OCI-LY3 (cell line): ENCODE measurements around the gene PBX2.

Source experiments
- H2AFZ ChIP-seq: fragments of 200-600, 300-600 bp; shearing (Covaris generic); 2 replicates; pipeline ENCODE4 v1.6.0; 2014; ENCODE audit warnings: antibody characterized with exemption, low read depth, low read length
- H3K27ac ChIP-seq: fragments of 200-600, 300-600 bp; sonication (generic); 2 replicates; pipeline ENCODE4 v1.5.1; 2014; ENCODE audit warnings: mild to moderate bottlenecking, low read length, moderate library complexity, mixed read lengths
- H3K27me3 ChIP-seq: fragments of 200-600, 300-600 bp; sonication (generic); 2 replicates; pipeline ENCODE4 v1.6.1; 2014; ENCODE audit warnings: low read depth, low read length, mixed read lengths
- H3K36me3 ChIP-seq: fragments of 200-600, 300-600 bp; sonication (generic); replicated peaks from 2 replicates; pipeline ENCODE3; 2014; ENCODE audit warnings: low read depth, low read length, mixed read lengths
- H3K4me1 ChIP-seq: fragments of 300-600, 200-600 bp; sonication (generic); 2 replicates; pipeline ENCODE4 v1.6.1; 2014; ENCODE audit warnings: low read length, mixed read lengths
- H3K4me2 ChIP-seq: fragments of 200-600, 300-600 bp; sonication (generic); 2 replicates; pipeline ENCODE4 v1.6.1; 2014; ENCODE audit warnings: low read length, mixed read lengths
- H3K4me3 ChIP-seq: fragments of 300-600, 200-600 bp; sonication (generic); 2 replicates; pipeline ENCODE4 v1.5.1; 2014; ENCODE audit warnings: antibody characterized with exemption, mild to moderate bottlenecking, low read length, moderate library complexity
- H3K79me2 ChIP-seq: fragments of 300-600, 200-600 bp; shearing (Covaris generic); 2 replicates; pipeline ENCODE4 v1.6.1; 2014; ENCODE audit warnings: mild to moderate bottlenecking, low read length, mixed read lengths
- H3K9ac ChIP-seq: fragments of 300-600, 200-600 bp; shearing (Covaris generic); 2 replicates; pipeline ENCODE4 v1.6.0; 2014; ENCODE audit warnings: mild to moderate bottlenecking, low read length, moderate library complexity
- H3K9me3 ChIP-seq: fragments of 200-600, 300-600 bp; shearing (Covaris generic); 2 replicates; pipeline ENCODE4 v1.6.1; 2014; ENCODE audit warnings: low read length, mixed read lengths; ENCODE audit not compliant: insufficient read depth
- H4K20me1 ChIP-seq: fragments of 200-600, 300-600 bp; sonication (generic); 2 replicates; pipeline ENCODE4 v1.6.1; 2016; ENCODE audit warnings: low read length, mixed read lengths; ENCODE audit not compliant: insufficient read depth
- EZH2phosphoT487 ChIP-seq: fragments of 200-600 bp; shearing (Covaris generic); IDR thresholded peaks from 2 replicates; pipeline ENCODE4 v1.6.1; 2018; ENCODE audit warnings: antibody characterized with exemption, mixed run types, low read depth
- TF ChIP-seq, protein P1 (sequence below): fragments of 200-600, 300-600 bp; sonication (generic); IDR thresholded peaks from 2 replicates; pipeline ENCODE4 v1.5.1; 2014; ENCODE audit warnings: antibody characterized with exemption, low read length, low read depth

PBX2 gene

DNA sequence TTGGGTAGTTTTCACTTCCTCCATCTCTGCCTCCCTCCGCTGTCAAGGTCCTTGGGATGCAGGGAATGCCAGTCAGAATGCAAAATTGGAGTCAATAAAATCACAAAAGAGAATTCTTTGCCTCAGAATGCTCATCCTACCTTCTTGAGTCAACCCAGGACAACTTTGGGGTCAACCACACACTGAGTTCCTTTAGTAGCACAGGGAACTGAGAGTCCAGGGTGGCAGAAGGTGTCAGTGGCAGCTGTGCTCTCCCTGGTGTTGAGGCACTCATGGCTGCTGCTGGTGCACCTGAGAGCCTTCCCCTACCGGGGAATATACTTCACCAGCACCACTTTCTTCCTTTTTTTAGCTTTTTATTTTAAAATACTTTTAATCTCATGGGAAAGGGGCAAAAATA lies 34.7 kb upstream of the PBX2 start:
- Histone ChIP-seq H4K20me1 (no peaks in the 10 kb centered on the region), H3K27me3 (no peaks in the 10 kb centered on the region), H3K4me3 (peak overlapping the region; percentile 74), H3K27ac (peak overlapping the region; percentile 89), H3K9me3 (no peaks in the 10 kb centered on the region), H3K36me3 (peaks cover 2% of the 10 kb centered on the region), H2AFZ (no peak overlapping the region), H3K9ac (peak overlapping the region; percentile 72; the same call in 1 of the 2 replicates), H3K79me2 (no peaks in the 10 kb centered on the region), H3K4me2 (peak overlapping the region; percentile 82), H3K4me1 (peaks cover 66% of the 10 kb centered on the region)
- TF ChIP-seq, protein P1, sequence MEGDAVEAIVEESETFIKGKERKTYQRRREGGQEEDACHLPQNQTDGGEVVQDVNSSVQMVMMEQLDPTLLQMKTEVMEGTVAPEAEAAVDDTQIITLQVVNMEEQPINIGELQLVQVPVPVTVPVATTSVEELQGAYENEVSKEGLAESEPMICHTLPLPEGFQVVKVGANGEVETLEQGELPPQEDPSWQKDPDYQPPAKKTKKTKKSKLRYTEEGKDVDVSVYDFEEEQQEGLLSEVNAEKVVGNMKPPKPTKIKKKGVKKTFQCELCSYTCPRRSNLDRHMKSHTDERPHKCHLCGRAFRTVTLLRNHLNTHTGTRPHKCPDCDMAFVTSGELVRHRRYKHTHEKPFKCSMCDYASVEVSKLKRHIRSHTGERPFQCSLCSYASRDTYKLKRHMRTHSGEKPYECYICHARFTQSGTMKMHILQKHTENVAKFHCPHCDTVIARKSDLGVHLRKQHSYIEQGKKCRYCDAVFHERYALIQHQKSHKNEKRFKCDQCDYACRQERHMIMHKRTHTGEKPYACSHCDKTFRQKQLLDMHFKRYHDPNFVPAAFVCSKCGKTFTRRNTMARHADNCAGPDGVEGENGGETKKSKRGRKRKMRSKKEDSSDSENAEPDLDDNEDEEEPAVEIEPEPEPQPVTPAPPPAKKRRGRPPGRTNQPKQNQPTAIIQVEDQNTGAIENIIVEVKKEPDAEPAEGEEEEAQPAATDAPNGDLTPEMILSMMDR: no peak
- TF ChIP-seq EZH2phosphoT487: no peak

DNA sequence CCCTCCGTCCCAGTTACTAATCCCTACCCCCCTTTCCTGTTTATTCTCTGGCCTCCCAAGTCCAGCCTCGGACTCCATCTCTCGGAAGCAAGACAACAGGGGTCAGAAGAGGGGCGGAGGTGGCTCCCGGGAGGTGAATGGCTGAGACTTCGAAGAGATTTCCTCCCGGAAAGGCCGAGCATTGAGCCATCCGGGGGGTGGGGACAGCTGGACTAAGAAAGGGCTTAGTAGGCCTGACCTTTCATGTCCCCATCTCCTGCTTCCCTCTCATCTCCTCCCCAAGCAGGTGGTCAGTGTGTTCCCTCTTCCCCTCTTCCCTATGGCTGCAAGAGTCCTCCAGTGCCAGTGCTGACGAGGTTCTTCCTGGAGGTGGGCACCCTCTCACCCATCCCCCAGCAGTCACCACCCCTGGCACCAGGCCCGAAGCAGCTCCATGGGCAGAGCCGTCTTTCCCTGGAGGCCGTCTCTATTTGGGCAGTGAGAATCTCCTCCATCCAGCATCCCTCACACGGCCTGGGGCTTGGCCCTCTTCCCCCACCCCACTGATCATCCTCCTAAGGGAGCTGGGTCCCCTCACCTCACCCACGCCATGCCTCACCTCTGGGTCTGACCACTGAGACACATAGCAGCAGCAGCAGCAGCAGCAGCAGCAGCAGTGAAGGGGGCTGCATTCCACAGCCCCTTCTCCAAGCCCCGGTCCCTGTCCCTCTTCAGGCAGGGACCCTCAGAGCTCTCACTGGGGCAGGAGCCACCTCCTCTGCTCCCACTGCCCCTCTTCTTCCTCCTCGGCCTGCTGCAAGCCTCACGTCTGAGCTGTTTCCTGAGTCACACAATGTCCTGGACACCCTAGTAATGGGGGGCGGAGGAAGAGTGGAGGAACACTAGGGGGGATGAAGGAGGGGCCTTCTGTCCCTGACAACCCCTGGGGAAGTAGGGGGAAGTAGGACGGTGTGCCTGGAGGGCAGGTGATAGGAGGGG lies 33.5 kb upstream of the PBX2 start, which contains the start of gene NOTCH4:
Gene NOTCH4, minus strand, starts transcription at position 810 of the 978 bp plus-strand sequence. Its CDS starts 139 bp downstream, at position 671.
- H4K20me1 ChIP-seq: no peaks in the 10 kb centered on the region
- peak within 1 kb of the TSS; percentile 89 for H3K27ac ChIP-seq
- no peaks in the 10 kb centered on the region for H3K9me3 ChIP-seq
- peaks cover 66% of the 10 kb centered on the region for H3K4me1 ChIP-seq
- H3K79me2 ChIP-seq: no peaks in the 10 kb centered on the region
- peak within 1 kb of the TSS; percentile 82 for H3K4me2 ChIP-seq
- H2AFZ ChIP-seq: no peak within 1 kb of the TSS
- peak within 1 kb of the TSS; percentile 72 for H3K9ac ChIP-seq
- peaks cover 2% of the 10 kb centered on the region for H3K36me3 ChIP-seq
- H3K4me3 ChIP-seq: peak within 1 kb of the TSS; percentile 74
- no peak for TF ChIP-seq EZH2phosphoT487
- TF ChIP-seq, protein P1: no peak
- no peaks in the 10 kb centered on the region for H3K27me3 ChIP-seq

DNA sequence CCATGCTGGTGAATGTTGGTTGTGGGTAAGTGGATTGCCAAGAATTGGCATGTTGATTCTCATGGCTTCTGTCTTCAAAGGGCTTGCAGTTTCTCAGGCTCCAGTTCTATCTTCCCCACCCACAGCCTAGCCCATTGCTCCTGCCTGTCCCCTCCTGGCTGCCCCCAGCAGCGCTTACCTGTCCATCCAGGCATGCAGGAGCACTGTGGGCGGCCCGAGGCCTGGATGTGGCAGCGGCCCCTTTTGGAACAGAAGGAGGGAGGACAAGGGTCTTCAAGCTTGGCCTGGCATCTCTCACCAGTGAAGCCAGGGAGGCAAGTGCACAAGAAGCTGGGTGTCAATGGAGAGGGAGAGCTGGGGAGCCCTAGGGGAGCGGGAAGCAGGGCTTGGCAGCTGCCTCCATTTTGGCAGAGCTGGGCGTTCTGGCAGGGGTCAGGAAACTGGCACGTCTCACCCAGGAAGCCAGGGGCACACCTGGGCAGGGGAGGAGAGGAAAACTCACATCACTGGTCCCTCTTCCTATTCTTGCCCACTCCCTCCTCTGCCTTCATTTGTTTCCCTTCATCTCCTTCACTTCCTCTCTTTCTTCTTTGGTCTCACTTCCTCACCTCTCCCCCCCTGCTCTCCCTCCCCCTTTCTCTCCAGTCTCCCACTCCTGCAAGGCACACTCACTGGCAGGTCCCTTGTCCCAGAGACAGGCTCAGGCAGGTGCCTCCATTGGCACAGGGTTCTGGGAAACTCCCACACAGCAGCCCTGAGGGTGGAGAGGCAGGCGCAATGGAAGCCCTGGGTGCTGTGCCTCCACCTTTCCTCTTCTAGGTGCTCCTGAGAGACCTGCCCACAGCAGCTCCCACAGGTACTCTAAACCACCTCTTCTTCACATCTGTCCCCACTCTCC lies 32.6 kb upstream of the PBX2 start:
- Histone ChIP-seq H3K9ac (peak overlapping the region; percentile 72), H3K9me3 (no peaks in the 10 kb centered on the region), H3K4me1 (peaks cover 65% of the 10 kb centered on the region), H3K4me3 (peak overlapping the region; percentile 74), H3K79me2 (no peaks in the 10 kb centered on the region), H3K4me2 (peak overlapping the region; percentile 82), H3K36me3 (peaks cover 2% of the 10 kb centered on the region), H3K27ac (peak overlapping the region; percentile 89), H4K20me1 (no peaks in the 10 kb centered on the region), H2AFZ (no peak overlapping the region), H3K27me3 (no peaks in the 10 kb centered on the region)
- TF ChIP-seq, protein P1: no peak
- no peak for TF ChIP-seq EZH2phosphoT487
